Spleen (tissue), 11 donors: ENCODE measurements around the gene DYSF. TPM values are rescaled to one million over a fixed set of nuclear protein-coding genes. Genes with fewer than 3 reads are reported as not detected.

Experiments used
- DNase-seq: peaks from one replicate; pipeline ENCODE4 v3.0.0-alpha.2; 2020
- H3K27ac ChIP-seq, 8 donors: fragments of 200-600 bp; sonication (generic) in 7 of 8; 1 replicate in 4 of 8; 2 replicates in 4 of 8; pipeline versions ENCODE4 v1.5.0 to v1.8.0; 2016 to 2021; ENCODE audit warnings: inconsistent platforms in 4 of 8, mild to moderate bottlenecking in 4 of 8, moderate library complexity in 1 of 8
- H3K27me3 ChIP-seq, 7 donors: fragments of 200-600 bp; sonication (generic) in 6 of 7; replicated peaks in 1 of 7; 1 replicate in 4 of 7; 2 replicates in 3 of 7; pipeline versions ENCODE4 v1.5.0 to v1.8.0; 2016 to 2021; ENCODE audit warnings: inconsistent platforms in 3 of 7, mild to moderate bottlenecking in 1 of 7
- H3K36me3 ChIP-seq, 6 donors: fragments of 200-600 bp; sonication (generic) in 5 of 6; 1 replicate in 4 of 6; 2 replicates in 2 of 6; pipeline versions ENCODE4 v1.5.0 to v1.8.0; 2016 to 2021; ENCODE audit warnings: inconsistent platforms in 2 of 6
- H3K4me1 ChIP-seq, 6 donors: fragments of 200-600 bp; sonication (generic) in 5 of 6; 1 replicate in 3 of 6; 2 replicates in 3 of 6; pipeline versions ENCODE4 v1.5.0 to v1.8.0; 2016 to 2021; ENCODE audit warnings: inconsistent platforms in 3 of 6
- H3K4me3 ChIP-seq, 8 donors: fragments of 200-600 bp; sonication (generic) in 7 of 8; 1 replicate in 4 of 8; 2 replicates in 4 of 8; pipeline versions ENCODE4 v1.5.0 to v1.8.0; 2016 to 2021; ENCODE audit warnings: inconsistent platforms in 4 of 8, mild to moderate bottlenecking in 4 of 8, moderate library complexity in 2 of 8
- H3K9me3 ChIP-seq, 8 donors: fragments of 200-600 bp; sonication (generic) in 7 of 8; 1 replicate in 4 of 8; 2 replicates in 4 of 8; pipeline versions ENCODE4 v1.5.0 to v1.8.0; 2016 to 2021; ENCODE audit warnings: inconsistent platforms in 4 of 8
- POLR2A ChIP-seq, 3 donors: fragments of 450-650 bp; IDR thresholded peaks; one replicate each; pipeline ENCODE4 v1.5.1; 2017; ENCODE audit warnings: antibody characterized with exemption in 3 of 3, mild to moderate bottlenecking in 1 of 3
- POLR2AphosphoS5 ChIP-seq, 3 donors: sonication (generic); formaldehyde crosslinking; IDR thresholded peaks; one replicate each; pipeline ENCODE4 v1.5.1; 2017; ENCODE audit warnings: antibody characterized with exemption in 3 of 3
- WGBS, 5 donors: extraction: QIAGEN DNeasy Blood & Tissue Kit in 3 of 5; methylation state at CpG; one replicate each; pipeline versions ENCODE4 v1.1.5 to v1.1.7; 2013 to 2018; 5-methylcytosine and 5-hydroxymethylcytosine counted together
- intact Hi-C: fragments of 100-400 bp; cut with DNase I; formaldehyde crosslinking; loops from one replicate; pipeline ENCODE4 v1.15.0; 2023; ENCODE audit warnings: low total_unique reads
- polyA plus RNA-seq, 3 donors: library from polyadenylated mRNA; stranded (reverse); fragments of 200-250 nt; gene quantifications; one replicate each; pipeline ENCODE4 v1.2.1, GENCODE V29; 2013
- total RNA-seq, 7 donors: library from RNA; depleted of rRNA in 3 of 7; stranded (reverse); fragments of >200 nt in 3 of 7; fragmentation: NEBNext Ultra II Directional in 4 of 7; extraction: Animal tissue kit (Norgen Biotek cat#: 25700) in 4 of 7; gene quantifications; one replicate each; pipeline versions ENCODE4 v1.1.0 to v1.2.1, GENCODE V29; 2016 to 2021
- TF ChIP-seq, protein P1 (sequence below), 11 experiments: fragments of 200-600 bp in 7 of 11; fragments of 450-650 bp in 4 of 11; sonication (generic) in 4 of 11; IDR thresholded peaks in 8 of 11; conservative IDR thresholded peaks in 3 of 11; 1 replicate in 7 of 11; 2 replicates in 4 of 11; pipeline versions ENCODE4 v1.4.0 to v1.8.0; 2016 to 2021; ENCODE audit warnings: antibody characterized with exemption in 11 of 11, inconsistent platforms in 4 of 11, mild to moderate bottlenecking in 1 of 11
- donor health status: healthy with polysubstance abuse.
- donor health status: DM: no; HTN: no; CAD: no; lungs with moderate emphysema.
- donor health status: DM: no; HTN: no; CAD: no.
- donor health status: Bipolar disorder and iron deficiency.
- donor health status: healthy.
- donor health status: DM: no; HTN: no; CAD: no.
- donor health status: DM: yes; HTN: yes; CAD: no.

Gene DYSF
- total and polyA plus RNA-seq, 10 donors: 4.0 to 287 (median 124) TPM

DNA sequence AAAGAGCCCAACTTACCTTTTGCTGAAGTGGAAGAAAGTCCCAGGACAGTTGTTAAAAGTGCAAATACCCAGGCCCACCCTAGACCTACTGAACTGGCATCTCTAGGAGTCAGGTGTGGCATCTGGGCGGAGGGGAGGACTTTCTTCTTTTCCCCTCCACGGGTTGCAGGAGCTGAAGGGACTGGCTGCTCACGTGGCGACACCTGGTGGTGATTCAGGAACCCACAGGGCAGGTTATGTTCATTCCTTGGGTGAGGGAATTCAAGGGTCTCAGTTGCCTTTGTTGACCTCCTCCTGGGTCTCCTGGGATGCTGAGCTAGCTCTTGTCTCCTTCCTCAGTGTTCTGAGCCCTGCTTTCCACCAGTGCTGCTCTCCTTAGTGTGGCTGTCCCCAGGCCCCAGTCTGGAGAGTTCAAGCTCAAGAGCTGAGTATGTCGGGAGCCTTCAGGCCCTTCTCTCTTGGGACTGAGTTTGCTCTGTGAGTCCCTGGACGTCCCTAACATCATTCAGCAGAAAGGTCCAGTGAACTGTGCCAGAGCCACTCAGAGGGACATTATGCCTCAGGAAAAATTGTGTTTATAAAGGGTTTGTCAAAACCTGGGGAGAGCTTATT is 56.9 kb downstream of the DYSF start:
- TF ChIP-seq POLR2A (IDR thresholded peaks at IDR 0.05) (no peak), POLR2AphosphoS5 (IDR thresholded peaks at IDR 0.05) (peak in 2 of 3 donors; percentile 11 to 52)
- TF ChIP-seq, protein P1, sequence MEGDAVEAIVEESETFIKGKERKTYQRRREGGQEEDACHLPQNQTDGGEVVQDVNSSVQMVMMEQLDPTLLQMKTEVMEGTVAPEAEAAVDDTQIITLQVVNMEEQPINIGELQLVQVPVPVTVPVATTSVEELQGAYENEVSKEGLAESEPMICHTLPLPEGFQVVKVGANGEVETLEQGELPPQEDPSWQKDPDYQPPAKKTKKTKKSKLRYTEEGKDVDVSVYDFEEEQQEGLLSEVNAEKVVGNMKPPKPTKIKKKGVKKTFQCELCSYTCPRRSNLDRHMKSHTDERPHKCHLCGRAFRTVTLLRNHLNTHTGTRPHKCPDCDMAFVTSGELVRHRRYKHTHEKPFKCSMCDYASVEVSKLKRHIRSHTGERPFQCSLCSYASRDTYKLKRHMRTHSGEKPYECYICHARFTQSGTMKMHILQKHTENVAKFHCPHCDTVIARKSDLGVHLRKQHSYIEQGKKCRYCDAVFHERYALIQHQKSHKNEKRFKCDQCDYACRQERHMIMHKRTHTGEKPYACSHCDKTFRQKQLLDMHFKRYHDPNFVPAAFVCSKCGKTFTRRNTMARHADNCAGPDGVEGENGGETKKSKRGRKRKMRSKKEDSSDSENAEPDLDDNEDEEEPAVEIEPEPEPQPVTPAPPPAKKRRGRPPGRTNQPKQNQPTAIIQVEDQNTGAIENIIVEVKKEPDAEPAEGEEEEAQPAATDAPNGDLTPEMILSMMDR (IDR thresholded peaks at IDR 0.05 in 8 of 11, conservative IDR thresholded peaks at IDR 0.05 in 3 of 11): peak; percentile 74 to 91 (median 87)
- Histone ChIP-seq H3K4me1 (peaks cover 0 to 39% (median 13%) of the 10 kb centered on the region in 6 donors), H3K4me3 (no peak overlapping the region), H3K9me3 (no peaks in the 10 kb centered on the region), H3K27ac (no peak overlapping the region), H3K27me3 (no peaks in the 10 kb centered on the region), H3K36me3 (peaks cover 0 to 80% (median 3%) of the 10 kb centered on the region in 6 donors)
- intact Hi-C loops: loop anchor here (2.0 to 5.0 kb wide), 3 partner anchors 50 to 353 kb away; no protein-coding TSS in a partner anchor
- peak; percentile 87 for DNase-seq
- 23 to 42% (median 25%) methylated on average over 3 to 6 of the region's 6 CpGs for WGBS, 5 donors

DNA sequence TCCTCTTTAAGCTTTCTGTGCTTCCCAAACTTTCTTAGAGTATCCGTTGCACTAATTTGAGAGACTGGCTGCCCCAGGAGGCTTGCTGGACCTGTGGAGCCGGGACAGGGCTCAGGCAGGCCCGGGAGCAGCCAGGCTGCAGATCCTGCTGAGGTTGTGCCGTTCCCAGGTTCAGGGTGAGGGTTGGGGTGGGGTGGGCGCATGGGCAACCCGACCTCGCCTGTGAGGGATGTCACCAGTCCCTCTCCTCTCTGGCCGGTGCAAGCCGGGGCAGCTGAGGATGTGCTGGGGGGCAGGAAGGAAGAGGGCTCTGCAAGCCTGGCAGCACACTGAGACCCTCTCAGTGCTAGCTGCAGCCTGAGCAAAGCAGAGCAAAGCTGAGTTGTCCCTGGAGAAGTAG is 57.6 kb downstream of the DYSF start:
- Histone ChIP-seq H3K9me3 (no peaks in the 10 kb centered on the region), H3K4me1 (peaks cover 0 to 33% (median 10%) of the 10 kb centered on the region in 6 donors), H3K27me3 (no peaks in the 10 kb centered on the region), H3K27ac (no peak overlapping the region), H3K36me3 (peaks cover 0 to 80% (median 7%) of the 10 kb centered on the region in 6 donors), H3K4me3 (no peak overlapping the region)
- peak in 1 of 3 donors; percentile 25 for TF ChIP-seq POLR2AphosphoS5 (IDR thresholded peaks at IDR 0.05)
- TF ChIP-seq, protein P1 (IDR thresholded peaks at IDR 0.05 in 8 of 11, conservative IDR thresholded peaks at IDR 0.05 in 3 of 11): no peak
- peak; percentile 58 for DNase-seq
- intact Hi-C loops: loop anchor here (2.0 to 5.0 kb wide), 3 partner anchors 50 to 354 kb away; no protein-coding TSS in a partner anchor
- WGBS, 5 donors: 56 to 77% (median 73%) methylated on average over 9 of the region's 9 CpGs

DNA sequence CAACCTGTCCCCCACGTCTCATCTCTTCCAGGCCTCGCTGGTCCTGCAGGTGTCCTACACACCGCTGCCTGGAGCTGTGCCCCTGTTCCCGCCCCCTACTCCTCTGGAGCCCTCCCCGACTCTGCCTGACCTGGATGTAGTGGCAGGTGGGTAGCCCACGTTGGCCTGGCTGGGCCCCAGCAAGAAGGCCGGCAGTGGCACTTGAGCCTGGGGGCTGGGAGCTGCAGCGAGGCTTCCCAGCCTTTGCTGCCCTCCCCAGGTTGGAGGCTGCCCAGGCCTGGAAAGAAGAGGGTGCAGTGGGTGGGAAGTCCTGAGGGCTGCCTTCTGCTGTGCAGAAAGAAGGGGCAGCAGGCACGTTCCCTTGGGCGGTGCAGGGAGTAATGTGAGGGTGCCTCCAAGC is 58.4 kb downstream of the DYSF start:
- H3K9me3 ChIP-seq: no peaks in the 10 kb centered on the region
- intact Hi-C loops: loop anchor here (2.0 to 5.0 kb wide), 3 partner anchors 51 to 354 kb away; no protein-coding TSS in a partner anchor
- no peak overlapping the region for H3K4me3 ChIP-seq
- DNase-seq: peak; percentile 56
- H3K4me1 ChIP-seq: peaks cover 0 to 24% (median 7%) of the 10 kb centered on the region in 6 donors
- H3K27me3 ChIP-seq: no peaks in the 10 kb centered on the region
- H3K36me3 ChIP-seq: peaks cover 0 to 80% (median 11%) of the 10 kb centered on the region in 6 donors
- H3K27ac ChIP-seq: no peak overlapping the region
- 69 to 98% (median 80%) methylated on average over 7 to 10 of the region's 10 CpGs for WGBS, 5 donors
- TF ChIP-seq POLR2AphosphoS5 (IDR thresholded peaks at IDR 0.05): no peak
- TF ChIP-seq, protein P1 (IDR thresholded peaks at IDR 0.05 in 8 of 11, conservative IDR thresholded peaks at IDR 0.05 in 3 of 11): no peak
- TF ChIP-seq POLR2A (IDR thresholded peaks at IDR 0.05): no peak

DNA sequence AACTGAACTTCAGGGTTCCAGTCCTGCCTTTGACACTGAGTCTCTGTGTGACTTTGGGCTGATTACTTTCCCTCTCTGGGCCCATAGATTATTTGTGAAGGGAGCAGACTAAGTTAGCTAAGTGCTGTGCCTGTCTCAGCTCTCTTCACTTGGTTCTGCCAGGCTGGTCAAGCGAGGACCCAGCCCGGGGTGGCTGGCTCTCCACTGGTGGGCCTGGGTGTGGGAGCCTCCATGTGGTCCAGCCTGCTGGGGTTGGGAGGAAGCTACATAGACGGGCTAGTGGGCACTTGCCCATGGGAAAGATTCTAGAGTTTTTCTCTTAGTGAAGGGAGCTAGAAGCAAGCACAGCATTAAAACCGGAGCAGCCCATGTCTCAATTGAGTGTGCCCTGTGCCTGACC is 59.0 kb downstream of the DYSF start:
- intact Hi-C loops: loop anchor here (5.0 kb wide), 2 partner anchors 215 to 355 kb away; no protein-coding TSS in a partner anchor
- 67 to 92% (median 79%) methylated on average over 4 of the region's 4 CpGs for WGBS, 5 donors
- DNase-seq: no peak

More for the DNA sequence above, 59.0 kb downstream of the DYSF start:
- no peak for TF ChIP-seq POLR2AphosphoS5 (IDR thresholded peaks at IDR 0.05)
- TF ChIP-seq, protein P1 (IDR thresholded peaks at IDR 0.05 in 8 of 11, conservative IDR thresholded peaks at IDR 0.05 in 3 of 11): no peak
- no peak for TF ChIP-seq POLR2A (IDR thresholded peaks at IDR 0.05)
- peaks cover 0 to 80% (median 17%) of the 10 kb centered on the region in 6 donors for H3K36me3 ChIP-seq
- no peak overlapping the region for H3K4me3 ChIP-seq
- no peaks in the 10 kb centered on the region for H3K27me3 ChIP-seq
- H3K9me3 ChIP-seq: no peaks in the 10 kb centered on the region
- no peak overlapping the region for H3K27ac ChIP-seq
- peaks cover 0 to 18% (median 4%) of the 10 kb centered on the region in 6 donors for H3K4me1 ChIP-seq
